ENCODE results near the gene SEPTIN14. TPM values are rescaled to one million over a fixed set of nuclear protein-coding genes. Genes with fewer than 3 reads are reported as not detected.
"Not testable (repeated sequence)": the region's sequence is repeated elsewhere in the genome, so short reads cannot be mapped to it uniquely, and the experiment has no call there.

Gene SEPTIN14
- polyA plus RNA-seq, 2 of the 4 experiments (the other 2 are of a cell fraction): 0.01 TPM; not detected in 1

DNA sequence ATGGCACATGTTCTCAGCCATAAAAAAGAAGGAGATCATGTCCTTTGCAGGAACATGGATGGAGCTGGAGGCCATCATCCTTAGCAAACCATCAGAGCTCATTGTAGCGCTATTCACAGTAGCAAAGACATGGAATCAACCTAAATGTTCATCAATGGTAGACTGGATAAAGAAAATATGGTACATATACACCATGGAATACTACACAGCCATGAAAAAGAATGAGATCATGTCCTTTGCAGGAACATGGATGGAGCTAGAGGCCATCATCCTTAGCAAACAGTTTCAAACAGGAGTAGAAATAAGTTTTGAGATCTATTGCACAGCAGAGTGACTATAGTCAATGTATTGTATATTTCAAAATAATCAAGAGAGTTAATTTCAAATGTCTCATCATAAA lies 17.4 kb downstream of the SEPTIN14 start:
- WGBS (ENCODE audit: missing lambda C conversion rate): 0% methylated on average over 1 of the region's 1 CpG
- CTCF ChIA-PET; ATAC-seq; POLR2A ChIA-PET; H3K9me3 ChIP-seq; DNase-seq (ENCODE audit: low read depth in 1 of 2, low spot score in 1 of 2); H3K4me2 ChIP-seq; H3K27ac ChIP-seq; H3K4me3 ChIP-seq; FAIRE-seq; H3K4me1 ChIP-seq: not testable (repeated sequence)

DNA sequence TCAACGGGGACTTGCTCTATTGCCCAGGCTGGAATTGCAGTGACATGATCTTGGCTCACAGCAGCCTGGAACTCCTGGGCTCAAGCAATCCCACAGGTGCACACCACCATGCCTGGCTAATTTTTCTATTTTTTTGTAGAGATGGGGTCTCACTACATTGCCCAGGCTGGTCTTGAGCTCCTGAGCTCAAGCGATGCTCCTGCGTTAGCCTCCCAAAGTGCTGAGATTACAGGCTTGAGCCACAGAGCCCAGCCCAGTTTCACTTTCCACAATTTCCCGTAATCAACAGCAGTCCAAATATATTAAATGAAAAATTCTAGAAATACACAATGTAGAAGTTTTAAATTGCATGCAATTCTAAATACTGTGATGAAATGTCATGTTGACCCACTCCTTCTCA lies 24.0 kb downstream of the SEPTIN14 start:
- no peak for FAIRE-seq
- 56% methylated on average over 4 of the region's 4 CpGs for WGBS (ENCODE audit: missing lambda C conversion rate)
- ChIA-PET POLR2A (no interaction called here), CTCF (no interaction called here)
- Histone ChIP-seq H3K4me1 (no peaks in the 10 kb centered on the region), H3K9me3 (no peaks in the 10 kb centered on the region; the same call in 2 of the 3 replicates), H3K4me3 (no peak overlapping the region), H3K4me2 (no peak overlapping the region), H3K27ac (no peak overlapping the region)
- ATAC-seq: no peak
- DNase-seq (ENCODE audit: low read depth in 1 of 2, low spot score in 1 of 2): no peak
- TF ChIP-seq, protein P1, sequence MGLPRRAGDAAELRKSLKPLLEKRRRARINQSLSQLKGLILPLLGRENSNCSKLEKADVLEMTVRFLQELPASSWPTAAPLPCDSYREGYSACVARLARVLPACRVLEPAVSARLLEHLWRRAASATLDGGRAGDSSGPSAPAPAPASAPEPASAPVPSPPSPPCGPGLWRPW (IDR thresholded peaks at IDR 0.05): no peak
- no peak for TF ChIP-seq NR3C1 (IDR thresholded peaks at IDR 0.05)
- TF ChIP-seq GATA3 (IDR thresholded peaks at IDR 0.05; ENCODE audit: borderline replicate concordance): no peak
- TF ChIP-seq HEYL (CRISPR knock-in tag; IDR thresholded peaks at IDR 0.05): no peak
- TF ChIP-seq, protein P2, sequence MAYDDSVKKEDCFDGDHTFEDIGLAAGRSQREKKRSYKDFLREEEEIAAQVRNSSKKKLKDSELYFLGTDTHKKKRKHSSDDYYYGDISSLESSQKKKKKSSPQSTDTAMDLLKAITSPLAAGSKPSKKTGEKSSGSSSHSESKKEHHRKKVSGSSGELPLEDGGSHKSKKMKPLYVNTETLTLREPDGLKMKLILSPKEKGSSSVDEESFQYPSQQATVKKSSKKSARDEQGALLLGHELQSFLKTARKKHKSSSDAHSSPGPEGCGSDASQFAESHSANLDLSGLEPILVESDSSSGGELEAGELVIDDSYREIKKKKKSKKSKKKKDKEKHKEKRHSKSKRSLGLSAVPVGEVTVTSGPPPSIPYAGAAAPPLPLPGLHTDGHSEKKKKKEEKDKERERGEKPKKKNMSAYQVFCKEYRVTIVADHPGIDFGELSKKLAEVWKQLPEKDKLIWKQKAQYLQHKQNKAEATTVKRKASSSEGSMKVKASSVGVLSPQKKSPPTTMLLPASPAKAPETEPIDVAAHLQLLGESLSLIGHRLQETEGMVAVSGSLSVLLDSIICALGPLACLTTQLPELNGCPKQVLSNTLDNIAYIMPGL (CRISPR knock-in tag; IDR thresholded peaks at IDR 0.05; ENCODE audit: borderline replicate concordance): no peak
- no peak for TF ChIP-seq FOSB (CRISPR knock-in tag; IDR thresholded peaks at IDR 0.05)
- no peak for TF ChIP-seq KDM1A (IDR thresholded peaks at IDR 0.05; ENCODE audit: low read depth)
- TF ChIP-seq CBX2 (IDR thresholded peaks at IDR 0.05; ENCODE audit: borderline replicate concordance, low read depth): no peak
- TF ChIP-seq EP300 (IDR thresholded peaks at IDR 0.05): no peak
- TF ChIP-seq TP53 (CRISPR knock-in tag; IDR thresholded peaks at IDR 0.05): no peak

DNA sequence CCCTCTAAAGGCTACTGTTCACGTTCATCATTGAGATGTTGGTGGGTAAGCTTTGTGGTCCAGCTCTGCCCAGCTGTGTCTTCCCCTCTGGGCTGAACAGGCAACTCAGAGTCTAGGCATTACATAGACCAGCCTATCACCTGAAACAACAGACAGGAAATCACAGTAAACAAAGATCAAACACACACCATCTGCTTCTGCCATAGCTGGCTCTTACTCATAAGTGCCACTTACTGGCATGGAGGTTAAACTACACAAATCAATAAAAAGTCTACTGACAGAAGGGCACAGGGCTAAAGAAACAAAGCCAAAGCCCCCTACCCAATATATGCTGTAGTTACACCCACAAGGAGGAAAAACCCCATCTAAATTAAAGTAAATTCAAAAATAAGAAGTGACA lies 35.0 kb downstream of the SEPTIN14 start:
- no peaks in the 10 kb centered on the region for H3K4me1 ChIP-seq
- peaks cover 3% of the 10 kb centered on the region; the same call in 1 of the 3 replicates for H3K9me3 ChIP-seq
- ATAC-seq (no peak), DNase-seq (ENCODE audit: low read depth in 1 of 2, low spot score in 1 of 2) (no peak), FAIRE-seq (no peak)
- TF ChIP-seq RFX5 (IDR thresholded peaks at IDR 0.05): no peak
- TF ChIP-seq KDM1A (IDR thresholded peaks at IDR 0.05; ENCODE audit: low read depth): no peak
- TF ChIP-seq, protein P3, sequence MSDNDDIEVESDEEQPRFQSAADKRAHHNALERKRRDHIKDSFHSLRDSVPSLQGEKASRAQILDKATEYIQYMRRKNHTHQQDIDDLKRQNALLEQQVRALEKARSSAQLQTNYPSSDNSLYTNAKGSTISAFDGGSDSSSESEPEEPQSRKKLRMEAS (IDR thresholded peaks at IDR 0.05): no peak
- TF ChIP-seq SMC3 (IDR thresholded peaks at IDR 0.05): no peak
- TF ChIP-seq, protein P1 (IDR thresholded peaks at IDR 0.05): no peak
- no peak for TF ChIP-seq HOXB13 (CRISPR knock-in tag; IDR thresholded peaks at IDR 0.05; ENCODE audit: low read depth)
- ChIA-PET POLR2A (no interaction called here), CTCF (interaction anchor here (0.7 kb wide), 1 partner anchor 71 kb away, joined by 3 read pairs; no protein-coding TSS in a partner anchor)
- H3K4me2 ChIP-seq: no peak overlapping the region
- WGBS (ENCODE audit: missing lambda C conversion rate): 0% methylated on average over 1 of the region's 1 CpG
- H3K4me3 ChIP-seq: no peak overlapping the region
- H3K27ac ChIP-seq: no peak overlapping the region

DNA sequence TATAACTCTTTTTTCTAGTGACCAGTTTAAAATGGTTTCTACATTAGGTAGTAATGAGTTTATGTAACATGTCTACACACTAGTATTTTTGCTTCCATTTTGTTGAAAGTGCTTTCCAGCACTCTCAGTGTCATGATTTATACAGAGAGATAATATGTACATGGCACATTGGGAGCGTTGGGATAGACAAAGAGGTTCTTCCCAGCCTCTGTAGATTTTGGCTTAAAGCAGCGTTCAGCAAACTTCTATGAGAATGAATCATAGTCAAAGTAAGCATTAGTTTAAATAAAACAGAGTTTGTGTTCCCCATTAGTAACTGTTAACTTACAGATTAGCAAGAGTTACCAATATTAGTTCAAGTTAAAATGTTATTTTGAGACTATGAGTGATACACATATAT lies 43.9 kb downstream of the SEPTIN14 start:
- no peak for FAIRE-seq
- Histone ChIP-seq H3K4me1 (no peaks in the 10 kb centered on the region), H3K4me3 (no peak overlapping the region), H3K27ac (no peak overlapping the region), H3K4me2 (no peak overlapping the region), H3K9me3 (no peaks in the 10 kb centered on the region; the same call in 2 of the 3 replicates)
- ChIA-PET CTCF (no interaction called here), POLR2A (no interaction called here)
- WGBS (ENCODE audit: missing lambda C conversion rate): 0% methylated on average over 2 of the region's 2 CpGs
- no peak for DNase-seq (ENCODE audit: low read depth in 1 of 2, low spot score in 1 of 2)
- ATAC-seq: no peak
- TF ChIP-seq, protein P4, sequence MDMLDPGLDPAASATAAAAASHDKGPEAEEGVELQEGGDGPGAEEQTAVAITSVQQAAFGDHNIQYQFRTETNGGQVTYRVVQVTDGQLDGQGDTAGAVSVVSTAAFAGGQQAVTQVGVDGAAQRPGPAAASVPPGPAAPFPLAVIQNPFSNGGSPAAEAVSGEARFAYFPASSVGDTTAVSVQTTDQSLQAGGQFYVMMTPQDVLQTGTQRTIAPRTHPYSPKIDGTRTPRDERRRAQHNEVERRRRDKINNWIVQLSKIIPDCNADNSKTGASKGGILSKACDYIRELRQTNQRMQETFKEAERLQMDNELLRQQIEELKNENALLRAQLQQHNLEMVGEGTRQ (IDR thresholded peaks at IDR 0.05): no peak
- TF ChIP-seq RNF2 (IDR thresholded peaks at IDR 0.05; ENCODE audit: borderline replicate concordance, low read depth): no peak
- TF ChIP-seq RAD21 (conservative IDR thresholded peaks at IDR 0.05 in 1 of 2, IDR thresholded peaks at IDR 0.05 in 1 of 2): no peak
- TF ChIP-seq, protein P5, sequence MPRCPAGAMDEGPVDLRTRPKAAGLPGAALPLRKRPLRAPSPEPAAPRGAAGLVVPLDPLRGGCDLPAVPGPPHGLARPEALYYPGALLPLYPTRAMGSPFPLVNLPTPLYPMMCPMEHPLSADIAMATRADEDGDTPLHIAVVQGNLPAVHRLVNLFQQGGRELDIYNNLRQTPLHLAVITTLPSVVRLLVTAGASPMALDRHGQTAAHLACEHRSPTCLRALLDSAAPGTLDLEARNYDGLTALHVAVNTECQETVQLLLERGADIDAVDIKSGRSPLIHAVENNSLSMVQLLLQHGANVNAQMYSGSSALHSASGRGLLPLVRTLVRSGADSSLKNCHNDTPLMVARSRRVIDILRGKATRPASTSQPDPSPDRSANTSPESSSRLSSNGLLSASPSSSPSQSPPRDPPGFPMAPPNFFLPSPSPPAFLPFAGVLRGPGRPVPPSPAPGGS (IDR thresholded peaks at IDR 0.05): no peak
- TF ChIP-seq FOSB (CRISPR knock-in tag; IDR thresholded peaks at IDR 0.05): no peak
- TF ChIP-seq EHF (CRISPR knock-in tag; IDR thresholded peaks at IDR 0.05): no peak
- no peak for TF ChIP-seq MAFK (IDR thresholded peaks at IDR 0.05; ENCODE audit: partially characterized antibody)
- no peak for TF ChIP-seq ZSCAN20 (CRISPR knock-in tag; IDR thresholded peaks at IDR 0.05)
- no peak for TF ChIP-seq NFE2L2 (conservative IDR thresholded peaks at IDR 0.05; ENCODE audit: low read length)
- TF ChIP-seq JUN (IDR thresholded peaks at IDR 0.05): no peak
- TF ChIP-seq, protein P6, sequence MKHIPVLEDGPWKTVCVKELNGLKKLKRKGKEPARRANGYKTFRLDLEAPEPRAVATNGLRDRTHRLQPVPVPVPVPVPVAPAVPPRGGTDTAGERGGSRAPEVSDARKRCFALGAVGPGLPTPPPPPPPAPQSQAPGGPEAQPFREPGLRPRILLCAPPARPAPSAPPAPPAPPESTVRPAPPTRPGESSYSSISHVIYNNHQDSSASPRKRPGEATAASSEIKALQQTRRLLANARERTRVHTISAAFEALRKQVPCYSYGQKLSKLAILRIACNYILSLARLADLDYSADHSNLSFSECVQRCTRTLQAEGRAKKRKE (CRISPR knock-in tag; IDR thresholded peaks at IDR 0.05; ENCODE audit: low read depth): no peak
- no peak for TF ChIP-seq POLR2A (IDR thresholded peaks at IDR 0.05; ENCODE audit: low read length)
- no peak for TF ChIP-seq ZNF302 (CRISPR knock-in tag; IDR thresholded peaks at IDR 0.05)
- no peak for TF ChIP-seq ZC3H11A (IDR thresholded peaks at IDR 0.05)
- no peak for TF ChIP-seq NR3C1 (IDR thresholded peaks at IDR 0.05)
- TF ChIP-seq HEYL (CRISPR knock-in tag; IDR thresholded peaks at IDR 0.05): no peak
- TF ChIP-seq MAZ (IDR thresholded peaks at IDR 0.05; ENCODE audit: borderline replicate concordance, low read depth, low read length): no peak

All from A549 (cell line).